Fibroblast of lung (primary cell): Measurements from ENCODE around the gene AKAP13. TPM values are rescaled to one million over a fixed set of nuclear protein-coding genes. Genes with fewer than 3 reads are reported as not detected.
"Not testable (repeated sequence)": the region's sequence is repeated elsewhere in the genome, so short reads cannot be mapped to it uniquely, and the experiment has no call there.

Experiments
- DNase-seq, 2 donors: peaks; one replicate each; pipeline versions ENCODE4 v3.0.0 to v3.0.0-alpha.2; 2010; ENCODE audit warnings: low read depth in 2 of 2
- H2AFZ ChIP-seq: 2 replicates; pipeline ENCODE4 v1.5.1; 2012; ENCODE audit warnings: low read length, control low read depth, inconsistent platforms
- H3K27ac ChIP-seq: 2 replicates; pipeline ENCODE4 v1.5.1; 2011; ENCODE audit warnings: low read length, control low read depth; ENCODE audit not compliant: insufficient read depth
- H3K27me3 ChIP-seq: 2 replicates; pipeline ENCODE4 v1.5.1; 2011; ENCODE audit warnings: mild to moderate bottlenecking, low read length; ENCODE audit not compliant: control insufficient read depth, insufficient read depth
- H3K36me3 ChIP-seq: 2 replicates; pipeline ENCODE4 v1.5.1; 2011; ENCODE audit warnings: low read length; ENCODE audit not compliant: control insufficient read depth, insufficient read depth
- H3K4me1 ChIP-seq: 2 replicates; pipeline ENCODE4 v1.5.1; 2011; ENCODE audit warnings: low read length; ENCODE audit not compliant: control insufficient read depth, insufficient read depth; ENCODE audit errors: extremely low read depth
- H3K4me2 ChIP-seq: 2 replicates; pipeline ENCODE4 v1.5.1; 2011; ENCODE audit warnings: low read length, control low read depth; ENCODE audit not compliant: insufficient read depth; ENCODE audit errors: extremely low read depth
- H3K4me3 ChIP-seq, 4 experiments: fragments of 200-600 bp in 1 of 4; sonication (generic) in 1 of 4; replicated peaks in 1 of 4; 2 replicates each; pipeline ENCODE4 v1.5.1; 2011 to 2016; ENCODE audit warnings: low read length in 4 of 4, low read depth in 3 of 4, mild to moderate bottlenecking in 3 of 4, control low read depth in 2 of 4, inconsistent platforms in 1 of 4, mixed read lengths in 1 of 4; ENCODE audit not compliant: insufficient read depth in 1 of 4; ENCODE audit errors: control extremely low read depth in 1 of 4
- H3K79me2 ChIP-seq: 2 replicates; pipeline ENCODE4 v1.5.1; 2012; ENCODE audit warnings: mild to moderate bottlenecking, low read length, inconsistent platforms; ENCODE audit not compliant: control insufficient read depth, insufficient read depth
- H3K9ac ChIP-seq: 2 replicates; pipeline ENCODE4 v1.5.1; 2011; ENCODE audit warnings: mild to moderate bottlenecking, low read length, control low read depth; ENCODE audit not compliant: insufficient read depth
- H3K9me3 ChIP-seq: 2 replicates; pipeline ENCODE4 v1.5.1; 2012; ENCODE audit warnings: low read depth, low read length; ENCODE audit not compliant: control insufficient read depth, insufficient read depth
- H4K20me1 ChIP-seq: 2 replicates; pipeline ENCODE4 v1.5.1; 2011; ENCODE audit warnings: low read length; ENCODE audit not compliant: control insufficient read depth, insufficient read depth; ENCODE audit errors: extremely low read depth
- CTCF ChIP-seq, 2 donors: IDR thresholded peaks in 1 of 2; conservative IDR thresholded peaks in 1 of 2; 1 replicate in 1 of 2; 2 replicates in 1 of 2; pipeline ENCODE4 v1.5.1; 2011 to 2012; ENCODE audit warnings: low read length in 2 of 2, control low read depth in 1 of 2, inconsistent platforms in 1 of 2, low read depth in 1 of 2, mild to moderate bottlenecking in 1 of 2
- EZH2 ChIP-seq: IDR thresholded peaks from 2 replicates; pipeline ENCODE4 v1.5.1; 2012; ENCODE audit warnings: low read length, control low read depth, mild to moderate bottlenecking; ENCODE audit errors: missing control alignments
- polyA plus RNA-seq, 2 donors: library from polyadenylated mRNA; depleted of rRNA in 1 of 2; stranded (reverse) in 1 of 2; unstranded in 1 of 2; fragments of >200 nt; gene quantifications; 2 replicates each; pipeline ENCODE4 v1.2.1, GENCODE V29; 2011 to 2012; ENCODE audit warnings: missing spikeins in 1 of 2
- total RNA-seq: library from RNA; depleted of rRNA; stranded (reverse); fragments of >200 nt; gene quantifications from 2 replicates; pipeline ENCODE4 v1.2.1, GENCODE V29; 2014

AKAP13 gene
- total and polyA plus RNA-seq, 2 donors (not counting 1 experiment from before 2014, with no cell fraction given), result 8.3 to 68.4 TPM

GRCh38 chr15:85350395-85350794 lies 30.0 kb upstream of the AKAP13 start:
- H3K27me3 ChIP-seq, result no peaks in the 10 kb centered on the region
- no peak overlapping the region for H3K27ac ChIP-seq
- H3K4me2 ChIP-seq, result no peak overlapping the region
- no peaks in the 10 kb centered on the region for H3K36me3 ChIP-seq
- no peaks in the 10 kb centered on the region for H3K9me3 ChIP-seq
- H3K4me3 ChIP-seq, result no peak overlapping the region
- H3K9ac ChIP-seq, result no peak overlapping the region
- TF ChIP-seq EZH2 (no peak), CTCF (conservative IDR thresholded peaks at IDR 0.05 in 1 of 2, IDR thresholded peaks at IDR 0.05 in 1 of 2; ENCODE audit: low read depth in 1 of 2, low read length in 2 of 2) (no peak)
- H4K20me1 ChIP-seq, result no peaks in the 10 kb centered on the region
- H3K4me1 ChIP-seq, result peaks cover 5% of the 10 kb centered on the region
- no peaks in the 10 kb centered on the region for H3K79me2 ChIP-seq
- DNase-seq, result peak in 1 of 2 donors; percentile 42
- no peak overlapping the region for H2AFZ ChIP-seq

- not testable (repeated sequence) for H4K20me1 ChIP-seq, H3K4me3 ChIP-seq, H3K4me2 ChIP-seq, H3K9ac ChIP-seq, DNase-seq, H2AFZ ChIP-seq, H3K9me3 ChIP-seq, H3K79me2 ChIP-seq, H3K4me1 ChIP-seq, H3K36me3 ChIP-seq, H3K27ac ChIP-seq, H3K27me3 ChIP-seq
These were observed 28.9 kb upstream of the AKAP13 start for GRCh38 chr15:85351501-85351900.

- H3K27ac ChIP-seq, result no peak overlapping the region
- no peaks in the 10 kb centered on the region for H4K20me1 ChIP-seq
- peaks cover 5% of the 10 kb centered on the region for H3K4me1 ChIP-seq
- no peaks in the 10 kb centered on the region for H3K79me2 ChIP-seq
- H3K9ac ChIP-seq, result no peak overlapping the region
- no peaks in the 10 kb centered on the region for H3K36me3 ChIP-seq
- H2AFZ ChIP-seq, result no peak overlapping the region
- TF ChIP-seq CTCF (conservative IDR thresholded peaks at IDR 0.05 in 1 of 2, IDR thresholded peaks at IDR 0.05 in 1 of 2; ENCODE audit: low read depth in 1 of 2, low read length in 2 of 2) (no peak), EZH2 (no peak)
- H3K27me3 ChIP-seq, result no peaks in the 10 kb centered on the region
- no peak overlapping the region for H3K4me3 ChIP-seq
- no peaks in the 10 kb centered on the region for H3K9me3 ChIP-seq
- no peak for DNase-seq
- no peak overlapping the region for H3K4me2 ChIP-seq
These were observed 28.4 kb upstream of the AKAP13 start for GRCh38 chr15:85351965-85352364.
